Mesendoderm (in vitro differentiated cells): ENCODE results near the gene VIT.

Experiments used
- DNase-seq: peaks from one replicate; pipeline ENCODE4 v3.0.0; 2013
- H2AK5ac ChIP-seq: 2 replicates; pipeline ENCODE4 v1.6.1; 2013; ENCODE audit warnings: low read length, inconsistent platforms
- H2BK120ac ChIP-seq: 2 replicates; pipeline ENCODE4 v1.6.1; 2013; ENCODE audit warnings: low read depth, mild to moderate bottlenecking, low read length, moderate library complexity, mixed read lengths
- H2BK15ac ChIP-seq: replicated peaks from 2 replicates; pipeline ENCODE4 v1.6.1; 2013; ENCODE audit warnings: low read depth, mild to moderate bottlenecking, moderate library complexity
- H2BK5ac ChIP-seq: 2 replicates; pipeline ENCODE4 v1.6.1; 2013; ENCODE audit warnings: low read length, inconsistent platforms
- H3K18ac ChIP-seq: 2 replicates; pipeline ENCODE4 v1.6.1; 2013; ENCODE audit warnings: mild to moderate bottlenecking, low read length, mixed read lengths
- H3K23ac ChIP-seq: one replicate; pipeline ENCODE4 v1.6.1; 2013; ENCODE audit warnings: low read length
- H3K27ac ChIP-seq: 2 replicates; pipeline ENCODE4 v1.5.1; 2013; ENCODE audit warnings: low read depth, mild to moderate bottlenecking, inconsistent platforms, low read length, moderate library complexity
- H3K27me3 ChIP-seq: 2 replicates; pipeline ENCODE4 v1.6.1; 2013; ENCODE audit warnings: low read length, control low read depth, mild to moderate bottlenecking, inconsistent platforms; ENCODE audit not compliant: insufficient read depth, poor library complexity
- H3K36me3 ChIP-seq: 2 replicates; pipeline ENCODE4 v1.6.1; 2013; ENCODE audit warnings: low read length, inconsistent platforms; ENCODE audit not compliant: control insufficient read depth, insufficient read depth
- H3K4ac ChIP-seq: one replicate; pipeline ENCODE4 v1.6.1; 2013; ENCODE audit warnings: low read depth, mild to moderate bottlenecking, low read length, moderate library complexity
- H3K4me1 ChIP-seq: 2 replicates; pipeline ENCODE4 v1.6.1; 2013; ENCODE audit warnings: low read depth, low read length, inconsistent platforms; ENCODE audit not compliant: control insufficient read depth
- H3K4me2 ChIP-seq: 2 replicates; pipeline ENCODE4 v1.6.1; 2013; ENCODE audit warnings: low read length
- H3K4me3 ChIP-seq: 2 replicates; pipeline ENCODE4 v1.5.1; 2013; ENCODE audit warnings: mild to moderate bottlenecking, low read length
- H3K56ac ChIP-seq: one replicate; pipeline ENCODE4 v1.6.1; 2013; ENCODE audit warnings: low read length
- H3K79me1 ChIP-seq: 2 replicates; pipeline ENCODE4 v1.6.1; 2013; ENCODE audit warnings: low read length, inconsistent platforms
- H3K79me2 ChIP-seq: 2 replicates; pipeline ENCODE4 v1.6.1; 2013; ENCODE audit warnings: mild to moderate bottlenecking, low read length; ENCODE audit not compliant: control insufficient read depth, insufficient read depth
- H3K9ac ChIP-seq: 2 replicates; pipeline ENCODE4 v1.6.1; 2013; ENCODE audit warnings: low read length, inconsistent platforms
- H4K5ac ChIP-seq: one replicate; pipeline ENCODE4 v1.6.1; 2013; ENCODE audit warnings: low read length
- H4K8ac ChIP-seq: one replicate; pipeline ENCODE4 v1.6.1; 2013; ENCODE audit warnings: low read depth, mild to moderate bottlenecking, control low read depth, low read length, moderate library complexity
- WGBS: extraction: QIAGEN DNeasy Blood & Tissue Kit; methylation state at CpG from one replicate; pipeline ENCODE4 v1.1.7; 2013; ENCODE audit warnings: low lambda C conversion rate, missing lambda C conversion rate; ENCODE audit not compliant: insufficient coverage; ENCODE audit errors: extremely low coverage; 5-methylcytosine and 5-hydroxymethylcytosine counted together

The VIT gene

DNA sequence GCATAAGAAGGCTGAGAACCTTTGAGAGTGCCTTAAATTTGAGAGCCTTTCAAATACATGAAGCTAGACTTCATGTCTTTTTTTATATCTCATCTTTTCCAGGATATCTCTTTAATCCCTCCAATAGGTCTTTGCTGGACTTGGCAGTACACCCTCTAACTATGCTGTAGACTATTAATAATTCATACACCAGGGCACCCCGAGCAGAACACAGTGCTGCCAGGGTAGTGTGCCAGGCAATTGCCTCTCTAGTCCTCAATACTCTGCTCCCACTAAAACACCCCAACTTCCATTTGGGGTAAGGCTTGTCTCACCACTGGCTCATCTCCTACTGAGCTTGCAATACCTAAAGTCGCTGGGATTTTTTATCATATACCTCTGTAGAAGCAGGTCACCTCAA lies 80.8 kb downstream of the VIT start:
- Histone ChIP-seq H3K79me2 (no peaks in the 10 kb centered on the region), H2BK120ac (no peak overlapping the region), H4K5ac (no peak overlapping the region), H3K4me2 (no peak overlapping the region), H3K4me1 (no peaks in the 10 kb centered on the region), H2BK15ac (no peak overlapping the region), H4K8ac (no peak overlapping the region), H3K27ac (no peak overlapping the region), H3K9ac (no peak overlapping the region), H3K27me3 (no peaks in the 10 kb centered on the region), H3K4me3 (no peak overlapping the region), H3K36me3 (no peaks in the 10 kb centered on the region), H2AK5ac (no peak overlapping the region), H3K79me1 (no peaks in the 10 kb centered on the region), H2BK5ac (no peak overlapping the region), H3K18ac (no peak overlapping the region), H3K4ac (no peak overlapping the region), H3K56ac (no peak overlapping the region), H3K23ac (no peak overlapping the region)
- no peak for DNase-seq
- WGBS = no CpG with 5 or more reads among the region's 2 CpGs

DNA sequence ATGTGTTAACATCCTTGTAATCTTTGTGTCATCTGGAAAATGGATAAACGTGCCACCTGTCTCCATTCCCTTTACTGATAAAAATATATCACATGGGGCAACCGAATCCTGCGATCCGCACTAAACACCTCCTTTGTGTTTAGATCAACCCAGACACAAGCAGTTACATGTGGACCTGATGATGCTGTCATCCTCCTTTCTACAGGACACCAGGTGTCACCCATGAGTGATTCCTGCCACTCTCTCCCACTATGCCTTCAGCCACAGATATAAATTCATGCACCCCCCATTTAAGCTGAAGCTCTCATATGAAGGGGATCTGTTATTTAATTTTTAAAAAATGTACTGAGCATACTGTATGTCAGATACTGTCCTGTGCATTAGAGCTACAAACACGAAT lies 81.3 kb downstream of the VIT start:
- no peak overlapping the region for H3K4ac ChIP-seq
- no peak overlapping the region for H2BK5ac ChIP-seq
- H2AK5ac ChIP-seq = no peak overlapping the region
- no peak overlapping the region for H3K56ac ChIP-seq
- H3K18ac ChIP-seq = no peak overlapping the region
- H2BK120ac ChIP-seq = no peak overlapping the region
- H3K4me3 ChIP-seq = no peak overlapping the region
- H3K23ac ChIP-seq = no peak overlapping the region
- H3K9ac ChIP-seq = no peak overlapping the region
- no peak for DNase-seq
- H3K36me3 ChIP-seq = no peaks in the 10 kb centered on the region
- H3K4me2 ChIP-seq = no peak overlapping the region
- H3K79me2 ChIP-seq = no peaks in the 10 kb centered on the region
- H3K4me1 ChIP-seq = no peaks in the 10 kb centered on the region
- H3K27ac ChIP-seq = no peak overlapping the region
- no CpG with 5 or more reads among the region's 5 CpGs for WGBS
- H4K5ac ChIP-seq = no peak overlapping the region
- no peaks in the 10 kb centered on the region for H3K27me3 ChIP-seq
- no peaks in the 10 kb centered on the region for H3K79me1 ChIP-seq
- H2BK15ac ChIP-seq = no peak overlapping the region
- no peak overlapping the region for H4K8ac ChIP-seq

DNA sequence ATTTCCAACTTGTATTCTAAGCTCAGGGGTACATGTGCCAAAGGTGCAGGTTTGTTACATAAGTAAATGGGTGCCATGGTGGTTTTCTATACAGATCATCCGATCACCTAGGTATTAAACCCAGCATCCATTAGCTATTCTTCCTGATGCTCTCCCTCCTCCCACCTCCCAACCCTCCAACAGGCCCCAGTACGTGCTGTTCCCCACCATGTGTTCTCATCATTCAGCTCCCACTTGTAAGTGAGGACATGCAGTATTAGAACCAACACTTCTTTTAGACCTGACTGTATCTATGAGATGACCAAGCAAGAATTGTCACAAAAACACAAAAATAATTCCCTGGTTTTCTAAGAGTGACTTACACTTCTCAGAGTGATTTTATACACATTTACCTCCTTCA lies 83.0 kb downstream of the VIT start:
- Histone ChIP-seq H3K27me3 (no peaks in the 10 kb centered on the region), H3K18ac (no peak overlapping the region), H3K79me1 (no peaks in the 10 kb centered on the region), H4K5ac (no peak overlapping the region), H3K4me2 (no peak overlapping the region), H3K4me1 (no peaks in the 10 kb centered on the region), H3K27ac (no peak overlapping the region), H3K9ac (no peak overlapping the region), H3K4ac (no peak overlapping the region), H3K23ac (no peak overlapping the region), H2BK5ac (no peak overlapping the region), H2AK5ac (no peak overlapping the region), H2BK120ac (no peak overlapping the region), H3K56ac (no peak overlapping the region), H3K36me3 (no peaks in the 10 kb centered on the region), H2BK15ac (no peak overlapping the region), H4K8ac (no peak overlapping the region), H3K79me2 (no peaks in the 10 kb centered on the region), H3K4me3 (no peak overlapping the region)
- DNase-seq = no peak
- no CpG with 5 or more reads among the region's 2 CpGs for WGBS

DNA sequence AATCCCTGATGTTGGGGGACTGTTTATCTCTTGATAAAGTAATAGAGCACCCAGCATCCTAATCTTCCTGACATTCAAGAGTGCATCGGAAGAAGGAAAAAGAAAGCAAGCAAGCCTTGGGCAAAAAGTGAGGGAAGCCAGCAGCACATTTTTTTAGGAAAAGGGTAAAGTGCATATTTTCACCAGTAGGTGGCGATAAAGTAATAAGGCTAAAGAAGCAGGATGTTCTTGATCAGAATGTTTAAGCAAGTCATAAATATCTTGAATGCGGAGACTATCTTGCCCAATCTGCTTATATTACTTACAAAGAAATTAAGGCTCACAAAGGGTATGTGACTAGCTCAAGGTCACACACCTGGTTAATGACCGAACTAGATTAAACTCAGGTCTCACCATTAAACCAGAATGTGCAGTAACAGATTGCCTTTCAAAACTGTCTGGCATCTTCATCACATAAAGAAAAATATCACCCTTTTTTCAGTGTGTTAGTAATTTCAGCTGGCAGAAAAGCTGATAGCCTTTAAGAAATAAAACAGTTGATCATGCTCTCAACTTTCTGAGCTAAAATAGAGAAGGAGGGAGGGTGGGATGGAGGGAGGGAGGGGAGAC lies 83.8 kb downstream of the VIT start:
- DNase-seq = peak; percentile 63
- H3K27me3 ChIP-seq = no peaks in the 10 kb centered on the region
- H2AK5ac ChIP-seq = no peak overlapping the region
- no peak overlapping the region for H2BK120ac ChIP-seq
- no peak overlapping the region for H3K23ac ChIP-seq
- H3K79me2 ChIP-seq = no peaks in the 10 kb centered on the region
- no peak overlapping the region for H2BK15ac ChIP-seq
- H3K4me1 ChIP-seq = peaks cover under 1% of the 10 kb centered on the region
- H3K79me1 ChIP-seq = no peaks in the 10 kb centered on the region
- H3K36me3 ChIP-seq = no peaks in the 10 kb centered on the region
- H3K4me2 ChIP-seq = no peak overlapping the region
- H3K18ac ChIP-seq = no peak overlapping the region
- no CpG with 5 or more reads among the region's 4 CpGs for WGBS
- H3K56ac ChIP-seq = no peak overlapping the region
- no peak overlapping the region for H3K4me3 ChIP-seq
- H3K27ac ChIP-seq = no peak overlapping the region
- no peak overlapping the region for H3K4ac ChIP-seq
- no peak overlapping the region for H4K8ac ChIP-seq
- H2BK5ac ChIP-seq = no peak overlapping the region
- H4K5ac ChIP-seq = peak overlapping the region; percentile 36
- H3K9ac ChIP-seq = no peak overlapping the region

DNA sequence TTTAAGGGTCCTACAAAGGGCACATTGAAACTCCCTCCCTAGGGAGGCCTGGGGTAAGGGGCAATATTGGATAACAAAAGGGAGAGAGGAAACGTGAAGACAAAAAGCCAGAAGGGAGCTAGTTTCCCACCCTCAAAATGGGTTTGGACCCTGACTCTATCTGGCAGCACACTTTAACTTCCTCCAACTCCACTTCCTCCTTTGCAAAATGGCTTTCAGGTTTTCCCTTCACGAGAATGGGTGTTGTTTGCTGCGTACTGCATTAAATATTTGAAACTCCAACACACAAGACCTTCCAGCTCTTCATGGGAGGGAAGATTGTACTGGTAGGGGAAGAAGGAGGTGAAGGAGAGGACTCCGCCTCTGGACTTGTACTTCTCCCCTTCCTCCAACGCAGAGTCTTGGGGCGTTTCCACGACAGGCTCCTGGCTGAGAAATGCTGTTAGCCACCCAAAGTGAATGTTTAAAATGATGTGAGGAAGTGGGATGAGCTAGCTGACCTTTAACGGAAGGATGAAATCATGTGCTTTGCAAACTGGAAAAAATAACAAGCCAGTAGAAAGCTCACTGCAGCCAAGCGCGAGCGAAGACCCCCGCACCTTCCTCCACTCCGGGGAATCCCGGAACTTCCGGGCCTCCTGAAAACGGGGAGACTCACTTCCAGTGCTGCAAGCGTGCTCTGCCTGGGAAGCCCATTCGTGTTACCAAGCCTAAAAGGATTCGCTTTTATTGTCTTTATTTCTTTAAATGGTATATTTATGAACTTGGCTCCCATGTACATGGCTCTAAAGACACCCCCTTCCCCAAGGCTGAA lies 85.6 kb downstream of the VIT start:
- no CpG with 5 or more reads among the region's 19 CpGs for WGBS

More for the DNA sequence above, 85.6 kb downstream of the VIT start:
- Histone ChIP-seq H3K56ac (peak overlapping the region; percentile 35), H4K5ac (no peak overlapping the region), H3K27ac (no peak overlapping the region), H2BK15ac (no peak overlapping the region), H3K23ac (no peak overlapping the region), H3K4ac (no peak overlapping the region), H3K79me1 (no peaks in the 10 kb centered on the region), H4K8ac (no peak overlapping the region), H3K79me2 (no peaks in the 10 kb centered on the region), H3K27me3 (no peaks in the 10 kb centered on the region), H3K18ac (no peak overlapping the region), H2BK120ac (no peak overlapping the region), H3K9ac (no peak overlapping the region), H2AK5ac (no peak overlapping the region), H3K36me3 (no peaks in the 10 kb centered on the region), H3K4me2 (no peak overlapping the region), H3K4me1 (peaks cover 2% of the 10 kb centered on the region), H3K4me3 (no peak overlapping the region), H2BK5ac (no peak overlapping the region)
- DNase-seq = no peak
